ENCODE data around the gene PTPRD. TPM values are rescaled to one million over a fixed set of nuclear protein-coding genes. Genes with fewer than 3 reads are reported as not detected.

Gene PTPRD
- total and polyA plus RNA-seq, 2 donors (not counting 1 experiment from before 2014, with no cell fraction given) = 0.35 to 4.8 TPM

DNA sequence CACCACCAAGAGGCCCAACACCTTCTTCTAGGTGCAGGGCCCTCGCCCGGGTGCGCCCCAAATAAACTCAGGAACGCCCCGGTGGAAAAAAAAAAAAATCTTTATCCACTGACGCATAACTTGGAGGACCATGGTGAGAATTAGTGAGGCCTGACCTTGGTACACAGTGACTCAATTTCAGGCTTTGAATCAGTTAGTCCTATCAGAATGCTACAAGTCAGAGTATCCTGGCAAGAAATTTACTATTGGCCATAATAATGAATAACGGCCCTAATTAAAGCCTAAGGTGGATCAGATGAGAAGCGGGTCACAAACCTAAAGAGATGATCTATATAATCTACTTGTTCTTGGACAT lies 1899.0 kb downstream of the PTPRD start:
- Histone ChIP-seq H3K4me3 (replicated peaks in 1 of 4; ENCODE audit: control extremely low read depth in 1 of 4, insufficient read depth in 1 of 4, low read depth in 3 of 4, low read length in 4 of 4) (no peak overlapping the region), H3K36me3 (ENCODE audit: control insufficient read depth, insufficient read depth, low read length) (no peaks in the 10 kb centered on the region), H3K9ac (ENCODE audit: insufficient read depth, low read length) (no peak overlapping the region), H4K20me1 (ENCODE audit: control insufficient read depth, extremely low read depth, insufficient read depth, low read length) (no peaks in the 10 kb centered on the region), H3K79me2 (ENCODE audit: control insufficient read depth, insufficient read depth, low read length) (no peaks in the 10 kb centered on the region), H3K4me1 (ENCODE audit: control insufficient read depth, extremely low read depth, insufficient read depth, low read length) (peaks cover 1% of the 10 kb centered on the region), H3K27ac (ENCODE audit: insufficient read depth, low read length) (no peak overlapping the region), H3K9me3 (ENCODE audit: control insufficient read depth, insufficient read depth, low read depth, low read length) (no peaks in the 10 kb centered on the region), H2AFZ (ENCODE audit: low read length) (no peak overlapping the region), H3K4me2 (ENCODE audit: extremely low read depth, insufficient read depth, low read length) (no peak overlapping the region), H3K27me3 (ENCODE audit: control insufficient read depth, insufficient read depth, low read length) (no peaks in the 10 kb centered on the region)
- no peak for DNase-seq (ENCODE audit: low read depth in 2 of 2)
- no peak for TF ChIP-seq EZH2 (IDR thresholded peaks at IDR 0.05; ENCODE audit: low read length, missing control alignments)
- TF ChIP-seq CTCF (conservative IDR thresholded peaks at IDR 0.05 in 1 of 2, IDR thresholded peaks at IDR 0.05 in 1 of 2; ENCODE audit: low read depth in 1 of 2, low read length in 2 of 2) = no peak

DNA sequence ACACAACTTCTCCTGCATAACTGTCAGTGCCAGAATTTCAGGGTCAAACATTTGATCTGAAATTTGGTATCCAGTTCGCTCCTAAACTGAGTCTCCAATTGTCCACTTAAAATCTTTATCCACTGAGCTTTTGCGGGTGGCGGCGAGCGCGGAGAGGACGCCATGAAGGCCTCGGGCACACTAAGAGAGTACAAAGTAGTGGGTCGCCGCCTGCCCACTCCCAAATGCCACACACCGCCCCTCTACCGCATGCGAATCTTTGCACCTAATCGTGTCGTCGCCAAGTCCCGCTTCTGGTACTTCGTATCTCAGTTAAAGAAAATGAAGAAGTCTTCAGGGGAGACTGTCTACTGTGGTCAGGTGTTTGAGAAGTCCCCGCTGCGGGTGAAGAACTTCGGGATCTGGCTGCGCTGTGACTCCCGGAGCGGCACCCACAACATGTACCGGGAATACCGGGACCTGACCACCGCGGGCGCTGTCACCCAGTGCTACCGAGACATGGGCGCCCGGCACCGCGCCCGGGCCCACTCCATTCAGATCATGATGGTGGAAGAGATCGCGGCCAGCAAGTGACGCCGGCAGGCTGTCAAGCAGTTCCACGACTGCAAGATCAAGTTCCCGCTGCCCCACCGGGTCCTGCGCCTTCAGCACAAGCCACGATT lies 1899.5 kb downstream of the PTPRD start:
- TF ChIP-seq EZH2 (IDR thresholded peaks at IDR 0.05; ENCODE audit: low read length, missing control alignments) (no peak), CTCF (conservative IDR thresholded peaks at IDR 0.05 in 1 of 2, IDR thresholded peaks at IDR 0.05 in 1 of 2; ENCODE audit: low read depth in 1 of 2, low read length in 2 of 2) (no peak)
- Histone ChIP-seq H4K20me1 (ENCODE audit: control insufficient read depth, extremely low read depth, insufficient read depth, low read length) (no peaks in the 10 kb centered on the region), H2AFZ (ENCODE audit: low read length) (no peak overlapping the region), H3K9me3 (ENCODE audit: control insufficient read depth, insufficient read depth, low read depth, low read length) (no peaks in the 10 kb centered on the region), H3K36me3 (ENCODE audit: control insufficient read depth, insufficient read depth, low read length) (no peaks in the 10 kb centered on the region), H3K4me1 (ENCODE audit: control insufficient read depth, extremely low read depth, insufficient read depth, low read length) (no peaks in the 10 kb centered on the region), H3K27ac (ENCODE audit: insufficient read depth, low read length) (no peak overlapping the region), H3K27me3 (ENCODE audit: control insufficient read depth, insufficient read depth, low read length) (no peaks in the 10 kb centered on the region), H3K4me3 (replicated peaks in 1 of 4; ENCODE audit: control extremely low read depth in 1 of 4, insufficient read depth in 1 of 4, low read depth in 3 of 4, low read length in 4 of 4) (no peak overlapping the region), H3K4me2 (ENCODE audit: extremely low read depth, insufficient read depth, low read length) (no peak overlapping the region), H3K79me2 (ENCODE audit: control insufficient read depth, insufficient read depth, low read length) (no peaks in the 10 kb centered on the region), H3K9ac (ENCODE audit: insufficient read depth, low read length) (no peak overlapping the region)
- DNase-seq (ENCODE audit: low read depth in 2 of 2) = no peak

DNA sequence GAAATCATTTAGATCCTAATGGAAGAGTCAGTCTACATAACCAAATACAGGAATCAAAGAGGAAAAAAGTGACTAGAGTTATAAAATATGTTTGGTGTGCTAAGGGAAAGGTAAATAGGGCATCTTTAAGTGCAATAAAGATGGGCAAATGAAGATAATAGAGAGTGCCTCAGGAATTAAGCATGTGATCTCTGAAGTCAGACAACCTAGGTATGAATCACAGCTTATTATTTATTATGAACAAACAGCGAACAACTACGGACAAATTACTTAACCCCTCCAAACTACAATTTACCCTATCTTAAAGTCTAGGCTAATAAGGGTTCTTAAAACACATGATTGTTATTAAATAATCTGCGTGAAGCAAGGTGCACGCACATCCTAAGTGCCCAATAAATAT lies 1903.1 kb downstream of the PTPRD start:
- H3K27me3 ChIP-seq (ENCODE audit: control insufficient read depth, insufficient read depth, low read length) = no peaks in the 10 kb centered on the region
- no peaks in the 10 kb centered on the region for H3K9me3 ChIP-seq (ENCODE audit: control insufficient read depth, insufficient read depth, low read depth, low read length)
- TF ChIP-seq EZH2 (IDR thresholded peaks at IDR 0.05; ENCODE audit: low read length, missing control alignments) (no peak), CTCF (conservative IDR thresholded peaks at IDR 0.05 in 1 of 2, IDR thresholded peaks at IDR 0.05 in 1 of 2; ENCODE audit: low read depth in 1 of 2, low read length in 2 of 2) (no peak)
- no peaks in the 10 kb centered on the region for H4K20me1 ChIP-seq (ENCODE audit: control insufficient read depth, extremely low read depth, insufficient read depth, low read length)
- no peaks in the 10 kb centered on the region for H3K79me2 ChIP-seq (ENCODE audit: control insufficient read depth, insufficient read depth, low read length)
- H3K9ac ChIP-seq (ENCODE audit: insufficient read depth, low read length) = no peak overlapping the region
- no peaks in the 10 kb centered on the region for H3K4me1 ChIP-seq (ENCODE audit: control insufficient read depth, extremely low read depth, insufficient read depth, low read length)
- H3K36me3 ChIP-seq (ENCODE audit: control insufficient read depth, insufficient read depth, low read length) = no peaks in the 10 kb centered on the region
- no peak overlapping the region for H3K27ac ChIP-seq (ENCODE audit: insufficient read depth, low read length)
- no peak overlapping the region for H2AFZ ChIP-seq (ENCODE audit: low read length)
- no peak overlapping the region for H3K4me3 ChIP-seq (replicated peaks in 1 of 4; ENCODE audit: control extremely low read depth in 1 of 4, insufficient read depth in 1 of 4, low read depth in 3 of 4, low read length in 4 of 4)
- DNase-seq (ENCODE audit: low read depth in 2 of 2) = no peak
- H3K4me2 ChIP-seq (ENCODE audit: extremely low read depth, insufficient read depth, low read length) = no peak overlapping the region

Measured in fibroblast of lung (primary cell).